H1 (cell line): ENCODE results near the gene SPR.

Experiments
- CTCF ChIP-seq, 3 experiments: IDR thresholded peaks; 1 replicate in 2 of 3; 2 replicates in 1 of 3; pipeline versions ENCODE4 v1.5.1 to v1.6.1; 2011; ENCODE audit warnings: low read length in 3 of 3, mild to moderate bottlenecking in 3 of 3, inconsistent platforms in 2 of 3, low read depth in 1 of 3, moderate library complexity in 1 of 3; ENCODE audit not compliant: insufficient read depth in 1 of 3; ENCODE audit errors: control extremely low read depth in 1 of 3
- POLR2A ChIP-seq, 2 experiments: IDR thresholded peaks; 1 replicate in 1 of 2; 2 replicates in 1 of 2; pipeline ENCODE4 v1.6.1; 2011; ENCODE audit warnings: low read depth in 2 of 2, low read length in 2 of 2, mild to moderate bottlenecking in 2 of 2; ENCODE audit errors: control extremely low read depth in 1 of 2

- TF ChIP-seq CTCF (IDR thresholded peaks at IDR 0.05; ENCODE audit: control extremely low read depth in 1 of 3, insufficient read depth in 1 of 3, low read depth in 1 of 3, low read length in 3 of 3), result no peak
- TF ChIP-seq POLR2A (IDR thresholded peaks at IDR 0.05; ENCODE audit: control extremely low read depth in 1 of 2, low read depth in 2 of 2, low read length in 2 of 2), result no peak
Observed at GRCh38 chr2:72940361-72940760, 53.2 kb downstream of the SPR start.
